Motor neuron (in vitro differentiated cells): Measurements from ENCODE around the gene TAT. TPM values are rescaled to one million over a fixed set of nuclear protein-coding genes. Genes with fewer than 3 reads are reported as not detected.
A peak's percentile ranks its signal among the peaks of the same experiment; 100 is the strongest.

Experiments used
- ATAC-seq, 8 experiments: fragments of 200-7000 bp; cut with Tn5 transposase; replicated peaks in 6 of 8; 2 replicates each; pipeline ENCODE4 v1.8.0; 2021; ENCODE audit warnings: mild to moderate bottlenecking in 8 of 8, moderate library complexity in 8 of 8
- H3K27ac ChIP-seq, 2 donors: fragments of 250-450 bp; sonication (Bioruptor Pico); 2 replicates each; pipeline ENCODE4 v1.9.0; 2021; ENCODE audit warnings: antibody characterized with exemption in 2 of 2, mild to moderate bottlenecking in 2 of 2, moderate library complexity in 1 of 2
- H3K4me1 ChIP-seq, 2 donors: fragments of 250-450 bp; sonication (Bioruptor Pico); replicated peaks in 1 of 2; 2 replicates each; pipeline ENCODE4 v1.6.1; 2021; ENCODE audit warnings: antibody characterized with exemption in 2 of 2, mild to moderate bottlenecking in 2 of 2, moderate library complexity in 1 of 2
- H3K4me3 ChIP-seq, 5 donors: fragments of 250-450 bp; sonication (Bioruptor Pico); 2 replicates each; pipeline ENCODE4 v1.9.0; 2021; ENCODE audit warnings: antibody characterized with exemption in 5 of 5, mild to moderate bottlenecking in 5 of 5, moderate library complexity in 4 of 5
- WGBS, 10 experiments: fragments of 450-650 bp; shearing (Covaris generic); methylation state at CpG; one replicate each; pipeline ENCODE4 v1.0.0; 2022; 5-methylcytosine and 5-hydroxymethylcytosine counted together
- in situ Hi-C, 9 experiments: fragments of 400-800 bp; cut with MboI; loops; one replicate each; pipeline ENCODE4 v1.15.0; 2021; ENCODE audit warnings: low sequenced_read_pairs in 9 of 9, low pct_unique_long_range_greater_than_20kb in 2 of 9; ENCODE audit not compliant: unreplicated experiment in 9 of 9
- total RNA-seq, 8 experiments: library from RNA; unstranded; fragments of 300-600 nt; gene quantifications; 2 replicates each; pipeline versions ENCODE4 v1.2.3 to v1.2.4, GENCODE V29; 2022

The TAT gene
- total RNA-seq, 8 experiments from 2014 or later = 0.05 to 1.2 (median 0.25) TPM

GRCh38 chr16:71555230-71555891, 21.5 kb downstream of the TAT start:
- 6 to 88% (median 56%) methylated on average over 1 of the region's 1 CpG; no CpG with 5 or more reads in 6 of the 10 experiments for WGBS, 10 experiments

GRCh38 chr16:71552698-71553503, 24.0 kb downstream of the TAT start:
- H3K4me1 ChIP-seq = no peaks in the 10 kb centered on the region
- no peak overlapping the region for H3K27ac ChIP-seq
- no peak overlapping the region for H3K4me3 ChIP-seq
- no peak for ATAC-seq
- WGBS, 10 experiments = 0 to 100% (median 20%) methylated on average over 1 to 6 of the region's 6 CpGs; no CpG with 5 or more reads in 1 of the 10 experiments
- in situ Hi-C loops = no loop called here

More at GRCh38 chr16:71555230-71555891, 21.5 kb downstream of the TAT start:
- ATAC-seq = peak in 1 of 8 experiments; percentile 33
- no peaks in the 10 kb centered on the region for H3K4me1 ChIP-seq
- no peak overlapping the region for H3K27ac ChIP-seq
- H3K4me3 ChIP-seq = no peak overlapping the region
- in situ Hi-C loops = no loop called here

- no peak overlapping the region for H3K27ac ChIP-seq
- no peak overlapping the region for H3K4me3 ChIP-seq
- ATAC-seq = no peak
- H3K4me1 ChIP-seq = no peaks in the 10 kb centered on the region
- in situ Hi-C loops = no loop called here
These were observed 29.7 kb downstream of the TAT start for GRCh38 chr16:71547168-71547567.

- ATAC-seq = peak in 3 of 8 experiments; percentile 85 to 95 (median 87)
- Histone ChIP-seq H3K4me1 (no peaks in the 10 kb centered on the region), H3K4me3 (no peak overlapping the region), H3K27ac (no peak overlapping the region)
- in situ Hi-C loops = no loop called here
- WGBS, 10 experiments = 0 to 93% (median 35%) methylated on average over 2 to 10 of the region's 11 CpGs; no CpG with 5 or more reads in 3 of the 10 experiments
These were observed 34.5 kb downstream of the TAT start for GRCh38 chr16:71542377-71542776.

GRCh38 chr16:71537643-71538042, 39.2 kb downstream of the TAT start:
- peak in 4 of 8 experiments; percentile 54 to 87 (median 72) for ATAC-seq
- in situ Hi-C loops = no loop called here
- 0 to 68% (median 53%) methylated on average over 1 to 3 of the region's 6 CpGs; no CpG with 5 or more reads in 6 of the 10 experiments for whole genome bisulfite sequencing, 10 experiments
- Histone ChIP-seq H3K27ac (no peak overlapping the region), H3K4me3 (no peak overlapping the region), H3K4me1 (no peaks in the 10 kb centered on the region)

GRCh38 chr16:71536752-71537499, 40.0 kb downstream of the TAT start:
- in situ Hi-C loops = no loop called here

GRCh38 chr16:71532366-71532765, 44.5 kb downstream of the TAT start:
- WGBS, 10 experiments = 0 to 100% (median 67%) methylated on average over 1 to 3 of the region's 3 CpGs; no CpG with 5 or more reads in 5 of the 10 experiments

More at GRCh38 chr16:71536752-71537499, 40.0 kb downstream of the TAT start:
- Histone ChIP-seq H3K4me1 (no peaks in the 10 kb centered on the region), H3K27ac (no peak overlapping the region), H3K4me3 (no peak overlapping the region)
- peak in 3 of 8 experiments; percentile 32 to 79 (median 73) for ATAC-seq
- WGBS, 10 experiments = 69 to 100% (median 90%) methylated on average over 3 to 13 of the region's 28 CpGs; no CpG with 5 or more reads in 2 of the 10 experiments

GRCh38 chr16:71528863-71529262, 48.0 kb downstream of the TAT start:
- Histone ChIP-seq H3K4me1 (peaks cover 0 to 4% of the 10 kb centered on the region in 2 donors), H3K27ac (no peak overlapping the region), H3K4me3 (no peak overlapping the region)
- WGBS, 10 experiments = 28 to 100% (median 80%) methylated on average over 1 to 4 of the region's 4 CpGs; no CpG with 5 or more reads in 1 of the 10 experiments
- in situ Hi-C loops = no loop called here
- no peak for ATAC-seq

More at GRCh38 chr16:71532366-71532765, 44.5 kb downstream of the TAT start:
- Histone ChIP-seq H3K27ac (no peak overlapping the region), H3K4me1 (no peaks in the 10 kb centered on the region), H3K4me3 (no peak overlapping the region)
- ATAC-seq = no peak
- in situ Hi-C loops = no loop called here

- in situ Hi-C loops = no loop called here
- WGBS, 10 experiments = 0 to 100% (median 71%) methylated on average over 1 of the region's 1 CpG; no CpG with 5 or more reads in 7 of the 10 experiments
- Histone ChIP-seq H3K4me3 (no peak overlapping the region), H3K27ac (no peak overlapping the region), H3K4me1 (peaks cover 0 to 4% of the 10 kb centered on the region in 2 donors)
- no peak for ATAC-seq
These were observed 48.6 kb downstream of the TAT start for GRCh38 chr16:71528257-71528656.

GRCh38 chr16:71526111-71526631, 50.7 kb downstream of the TAT start, which contains the start of gene CHST4:
Gene CHST4 (plus strand): TSS chr16:71526426. CDS start chr16:71536678, 10,252 bp downstream.
- Histone ChIP-seq H3K27ac (no peak within 1 kb of the TSS), H3K4me3 (no peak within 1 kb of the TSS), H3K4me1 (peaks cover 0 to 4% of the 10 kb centered on the region in 2 donors)
- in situ Hi-C loops = no loop called here
- peak in 7 of 8 experiments; percentile 29 to 100 (median 65) for ATAC-seq
- WGBS, 10 experiments = 11 to 29% (median 19%) methylated on average over 2 to 9 of the region's 9 CpGs; no CpG with 5 or more reads in 4 of the 10 experiments

GRCh38 chr16:71524566-71525553, 52.0 kb downstream of the TAT start:
- no peak overlapping the region for H3K4me3 ChIP-seq
- ATAC-seq = no peak
- 42 to 83% (median 59%) methylated on average over 3 to 14 of the region's 16 CpGs for WGBS, 10 experiments
- in situ Hi-C loops = no loop called here
- peaks cover 0 to 4% of the 10 kb centered on the region in 2 donors for H3K4me1 ChIP-seq
- H3K27ac ChIP-seq = no peak overlapping the region
